Activated T-cell treated with anti-CD3 and anti-CD28 coated beads for 1 hour (primary cell): ENCODE data around the gene DENND6B.
"Not testable (repeated sequence)": the region's sequence is repeated elsewhere in the genome, so short reads cannot be mapped to it uniquely, and the experiment has no call there.

ENCODE experiments used
- DNase-seq: peaks from one replicate; pipeline ENCODE4 v3.0.0-alpha.2; 2020; ENCODE audit warnings: low read depth

Gene DENND6B

GRCh38 chr22:50289151-50289941 is 37.5 kb downstream of the DENND6B start:
- DNase-seq = no peak

- DNase-seq = no peak
These were observed 39.1 kb downstream of the DENND6B start for GRCh38 chr22:50287731-50288130.

GRCh38 chr22:50286701-50287318 is 40.0 kb downstream of the DENND6B start:
- no peak for DNase-seq

GRCh38 chr22:50286275-50286674 is 40.5 kb downstream of the DENND6B start:
- DNase-seq = no peak

GRCh38 chr22:50285568-50286229 is 41.1 kb downstream of the DENND6B start:
- no peak for DNase-seq

- DNase-seq = no peak
These were observed 42.3 kb downstream of the DENND6B start for GRCh38 chr22:50284479-50284878.

- DNase-seq = no peak
These were observed 43.0 kb downstream of the DENND6B start for GRCh38 chr22:50283821-50284220.

- DNase-seq = no peak
These were observed 44.3 kb downstream of the DENND6B start for GRCh38 chr22:50282361-50283155.

GRCh38 chr22:50281957-50282356 is 44.9 kb downstream of the DENND6B start:
- no peak for DNase-seq

GRCh38 chr22:50281384-50281760 is 45.4 kb downstream of the DENND6B start:
- DNase-seq = no peak

- DNase-seq = no peak
These were observed 46.0 kb downstream of the DENND6B start for GRCh38 chr22:50280708-50281383.

GRCh38 chr22:50280022-50280707 is 46.6 kb downstream of the DENND6B start:
- no peak for DNase-seq

GRCh38 chr22:50278956-50279619 is 47.7 kb downstream of the DENND6B start:
- DNase-seq = no peak

- DNase-seq = no peak
These were observed 48.4 kb downstream of the DENND6B start for GRCh38 chr22:50278461-50278860.

- DNase-seq = no peak
These were observed 49.1 kb downstream of the DENND6B start for GRCh38 chr22:50277761-50278160.

- DNase-seq = no peak
These were observed 50.7 kb downstream of the DENND6B start for GRCh38 chr22:50276143-50276542.

GRCh38 chr22:50275181-50276055 is 51.4 kb downstream of the DENND6B start:
- DNase-seq = no peak

- DNase-seq = no peak
These were observed 52.0 kb downstream of the DENND6B start for GRCh38 chr22:50274771-50275170.

- DNase-seq = no peak
These were observed 52.5 kb downstream of the DENND6B start for GRCh38 chr22:50274311-50274710.

- not testable (repeated sequence) for DNase-seq
These were observed 53.0 kb downstream of the DENND6B start for GRCh38 chr22:50273781-50274180.
